ENCODE results near the gene H2AZ1.
"Not testable (repeated sequence)": the region's sequence is repeated elsewhere in the genome, so short reads cannot be mapped to it uniquely, and the experiment has no call there.

H2AZ1 gene

GRCh38 chr4:99949999-99950912 is at the start of gene H2AZ1:
Gene H2AZ1 (minus strand): TSS chr4:99950275. CDS start chr4:99950170, 105 bp downstream.
- DNase-seq: peak; percentile 97

GRCh38 chr4:99998062-99998867 is 48.2 kb upstream of the H2AZ1 start:
- no peak for DNase-seq

- DNase-seq: no peak
Observed at GRCh38 chr4:99991741-99992140, 41.7 kb upstream of the H2AZ1 start.

- DNase-seq: no peak
Observed at GRCh38 chr4:99987681-99988080, 37.6 kb upstream of the H2AZ1 start.

- no peak for DNase-seq
Observed at GRCh38 chr4:99986792-99987191, 36.7 kb upstream of the H2AZ1 start.

GRCh38 chr4:99983289-99983943 is 33.3 kb upstream of the H2AZ1 start:
- DNase-seq: no peak

GRCh38 chr4:99979872-99980271 is 29.8 kb upstream of the H2AZ1 start:
- DNase-seq: no peak

- DNase-seq: no peak
Observed at GRCh38 chr4:99971453-99972111, 21.5 kb upstream of the H2AZ1 start.

GRCh38 chr4:99968330-99968729 is 18.3 kb upstream of the H2AZ1 start:
- no peak for DNase-seq

GRCh38 chr4:99966692-99967091 is 16.6 kb upstream of the H2AZ1 start:
- no peak for DNase-seq

GRCh38 chr4:99965674-99966350 is 15.7 kb upstream of the H2AZ1 start:
- no peak for DNase-seq

- DNase-seq: no peak
Observed at GRCh38 chr4:99965173-99965572, 15.1 kb upstream of the H2AZ1 start.

- DNase-seq: no peak
Observed at GRCh38 chr4:99961711-99962110, 11.6 kb upstream of the H2AZ1 start.

GRCh38 chr4:99960648-99961047 is 10.6 kb upstream of the H2AZ1 start:
- DNase-seq: no peak

- not testable (repeated sequence) for DNase-seq
Observed at GRCh38 chr4:99958207-99958606, 8.1 kb upstream of the H2AZ1 start.

- no peak for DNase-seq
Observed at GRCh38 chr4:99950913-99951254, 809 bp upstream of the H2AZ1 start.

- peak; percentile 94 for DNase-seq
Observed at GRCh38 chr4:99949034-99949998, 759 bp downstream of the H2AZ1 start.

GRCh38 chr4:99947608-99948007 is 2.5 kb downstream of the H2AZ1 start:
- DNase-seq: no peak

GRCh38 chr4:99947190-99947578 is 2.9 kb downstream of the H2AZ1 start:
- DNase-seq: no peak

- DNase-seq: peak; percentile 85
Observed at GRCh38 chr4:99946356-99947189, 3.5 kb downstream of the H2AZ1 start, which contains the start of gene DNAJB14. Gene DNAJB14 (minus strand): TSS chr4:99946618. CDS start chr4:99946571, 47 bp downstream.
